H1 (cell line): ENCODE measurements around the gene RNF41. TPM values are rescaled to one million over a fixed set of nuclear protein-coding genes. Genes with fewer than 3 reads are reported as not detected.
A peak's percentile ranks its signal among the peaks of the same experiment; 100 is the strongest.

ENCODE experiments used
- CTCF ChIA-PET: fragments of 300-600 bp; sonication (Branson Sonifier 250); formaldehyde crosslinking; loops from one replicate; lab custom pipeline; 2021; ENCODE audit not compliant: partially characterized antibody; lab: Charles Lee
- POLR2A ChIA-PET: fragments of 300-600 bp; sonication (Branson Sonifier 250); formaldehyde crosslinking; loops from one replicate; lab custom pipeline; 2021; ENCODE audit warnings: inconsistent platforms; ENCODE audit not compliant: partially characterized antibody; lab: Charles Lee
- DNase-seq, 2 experiments: peaks; one replicate each; pipeline versions ENCODE4 v3.0.0 to v3.0.0-alpha.2; 2010 to 2022; ENCODE audit warnings: low spot score in 2 of 2, low read depth in 1 of 2, mixed read lengths in 1 of 2
- FAIRE-seq: peaks from 2 replicates; lab custom pipeline; 2011; peaks lifted over from hg19 to GRCh38; lab: Jason Lieb, UNC
- H2AFZ ChIP-seq: 2 replicates; pipeline ENCODE4 v1.8.1; 2012; ENCODE audit warnings: low read length, inconsistent platforms
- H2AK5ac ChIP-seq: 2 replicates; pipeline ENCODE4 v1.6.1; 2013; ENCODE audit warnings: low read depth, low read length
- H2BK120ac ChIP-seq: replicated peaks from 2 replicates; pipeline ENCODE3; 2013; ENCODE audit warnings: low read depth, low read length, inconsistent platforms
- H2BK12ac ChIP-seq: 2 replicates; pipeline ENCODE4 v1.6.1; 2013; ENCODE audit warnings: low read depth, low read length
- H2BK15ac ChIP-seq: 2 replicates; pipeline ENCODE4 v1.6.1; 2013; ENCODE audit warnings: low read length
- H2BK20ac ChIP-seq: 2 replicates; pipeline ENCODE4 v1.6.1; 2013; ENCODE audit warnings: low read length
- H2BK5ac ChIP-seq: 2 replicates; pipeline ENCODE4 v1.6.1; 2013; ENCODE audit warnings: low read depth, low read length
- H3K14ac ChIP-seq: 2 replicates; pipeline ENCODE4 v1.6.1; 2013; ENCODE audit warnings: inconsistent platforms; ENCODE audit not compliant: insufficient read length
- H3K18ac ChIP-seq: 2 replicates; pipeline ENCODE4 v1.6.1; 2013; ENCODE audit warnings: low read length; ENCODE audit errors: extremely low read depth
- H3K23ac ChIP-seq: 2 replicates; pipeline ENCODE4 v1.6.1; 2013; ENCODE audit warnings: inconsistent platforms; ENCODE audit not compliant: insufficient read length
- H3K23me2 ChIP-seq: 2 replicates; pipeline ENCODE4 v1.6.1; 2013; ENCODE audit warnings: low read depth, low read length
- H3K27ac ChIP-seq: 2 replicates; pipeline ENCODE4 v1.6.1; 2011; ENCODE audit warnings: low read depth, low read length, inconsistent platforms
- H3K27me3 ChIP-seq, 4 experiments: replicated peaks in 1 of 4; 1 replicate in 1 of 4; 2 replicates in 3 of 4; pipeline versions ENCODE4 v1.6.1 to v1.8.1; 2011 to 2013; ENCODE audit warnings: low read length in 3 of 4, mild to moderate bottlenecking in 3 of 4, inconsistent platforms in 2 of 4, mixed read lengths in 2 of 4, moderate library complexity in 1 of 4; ENCODE audit not compliant: control insufficient read depth in 3 of 4, insufficient read depth in 3 of 4; ENCODE audit errors: extremely low read depth in 1 of 4
- H3K36me3 ChIP-seq, 4 experiments: 2 replicates each; pipeline versions ENCODE4 v1.6.1 to v1.8.1; 2011 to 2013; ENCODE audit warnings: mild to moderate bottlenecking in 4 of 4, low read length in 3 of 4, moderate library complexity in 2 of 4, control low read depth in 1 of 4, inconsistent platforms in 1 of 4; ENCODE audit not compliant: insufficient read depth in 4 of 4, control insufficient read depth in 2 of 4
- H3K4ac ChIP-seq: replicated peaks from 2 replicates; pipeline ENCODE3; 2013; ENCODE audit warnings: low read length, low read depth, mixed read lengths, inconsistent platforms; ENCODE audit not compliant: insufficient read length
- H3K4me1 ChIP-seq, 4 experiments: replicated peaks in 1 of 4; 1 replicate in 1 of 4; 2 replicates in 3 of 4; pipeline versions ENCODE4 v1.6.1 to v1.8.1; 2011 to 2013; ENCODE audit warnings: low read length in 3 of 4, inconsistent platforms in 2 of 4, mixed read lengths in 1 of 4; ENCODE audit not compliant: insufficient read depth in 4 of 4, control insufficient read depth in 3 of 4
- H3K4me2 ChIP-seq, 2 experiments: 2 replicates each; pipeline versions ENCODE4 v1.6.1 to v1.8.1; 2011 to 2013; ENCODE audit warnings: low read depth in 2 of 2, low read length in 2 of 2, control low read depth in 1 of 2, inconsistent platforms in 1 of 2, mild to moderate bottlenecking in 1 of 2; ENCODE audit not compliant: insufficient read depth in 1 of 2
- H3K4me3 ChIP-seq, 4 experiments: fragments of 200-600, 300-600 bp in 1 of 4; sonication (generic), shearing (Covaris generic), sonication (Bioruptor Twin) in 1 of 4; 2 replicates each; pipeline versions ENCODE4 v1.5.1 to v1.8.1; 2011 to 2016; ENCODE audit warnings: low read length in 4 of 4, low read depth in 3 of 4, control low read depth in 2 of 4, inconsistent platforms in 2 of 4, mild to moderate bottlenecking in 2 of 4, mixed read lengths in 1 of 4, moderate library complexity in 1 of 4; ENCODE audit not compliant: insufficient read depth in 2 of 4; ENCODE audit errors: extremely low read depth in 1 of 4
- H3K56ac ChIP-seq: replicated peaks from 2 replicates; pipeline ENCODE3; 2013; ENCODE audit warnings: low read depth, mild to moderate bottlenecking, mixed read lengths, low read length, inconsistent platforms; ENCODE audit not compliant: insufficient read length
- H3K79me1 ChIP-seq: 2 replicates; pipeline ENCODE4 v1.6.1; 2013; ENCODE audit warnings: low read depth, low read length, control low read depth
- H3K79me2 ChIP-seq, 2 experiments: 2 replicates each; pipeline versions ENCODE4 v1.6.1 to v1.8.1; 2012 to 2013; ENCODE audit warnings: low read length in 2 of 2, mild to moderate bottlenecking in 2 of 2, inconsistent platforms in 1 of 2; ENCODE audit not compliant: insufficient read depth in 2 of 2, control insufficient read depth in 1 of 2
- H3K9ac ChIP-seq, 4 experiments: replicated peaks in 1 of 4; 1 replicate in 1 of 4; 2 replicates in 3 of 4; pipeline versions ENCODE4 v1.6.1 to v1.8.1; 2011 to 2013; ENCODE audit warnings: low read depth in 3 of 4, low read length in 3 of 4, control low read depth in 2 of 4, mild to moderate bottlenecking in 2 of 4, moderate library complexity in 2 of 4, inconsistent platforms in 1 of 4; ENCODE audit errors: extremely low read depth in 1 of 4
- H3K9me3 ChIP-seq, 2 experiments: 2 replicates each; pipeline versions ENCODE4 v1.6.1 to v1.8.1; 2012 to 2013; ENCODE audit warnings: mild to moderate bottlenecking in 2 of 2, moderate library complexity in 2 of 2, control low read depth in 1 of 2, inconsistent platforms in 1 of 2, low read depth in 1 of 2, low read length in 1 of 2, mixed read lengths in 1 of 2; ENCODE audit not compliant: insufficient read depth in 2 of 2
- H4K20me1 ChIP-seq, 2 experiments: replicated peaks in 1 of 2; 2 replicates each; pipeline versions ENCODE3 to v1.8.1; 2011 to 2013; ENCODE audit warnings: inconsistent platforms in 2 of 2, low read length in 2 of 2, mild to moderate bottlenecking in 1 of 2; ENCODE audit not compliant: insufficient read depth in 2 of 2, control insufficient read depth in 1 of 2
- H4K5ac ChIP-seq: 2 replicates; pipeline ENCODE4 v1.6.1; 2013; ENCODE audit warnings: low read length, low read depth, mixed read lengths, inconsistent platforms; ENCODE audit not compliant: insufficient read length
- H4K8ac ChIP-seq: 2 replicates; pipeline ENCODE4 v1.8.0; 2013; ENCODE audit warnings: mild to moderate bottlenecking, moderate library complexity, low read length, inconsistent platforms; ENCODE audit not compliant: insufficient read depth; ENCODE audit errors: extremely low read depth
- H4K91ac ChIP-seq: replicated peaks from 2 replicates; pipeline ENCODE3; 2013; ENCODE audit warnings: low read length, mixed read lengths, inconsistent platforms; ENCODE audit not compliant: insufficient read length
- ASH2L ChIP-seq: fragments of 200-600, 300-600 bp; sonication (generic); IDR thresholded peaks from one replicate; pipeline ENCODE4 v1.7.1; 2017; ENCODE audit warnings: low read length
- BACH1 ChIP-seq: IDR thresholded peaks from 2 replicates; pipeline ENCODE4 v1.6.1; 2012; ENCODE audit warnings: low read length, improper control_type of control experiment
- BCL11A ChIP-seq, 2 experiments: IDR thresholded peaks; one replicate each; pipeline ENCODE4 v1.6.1; 2011; ENCODE audit warnings: low read depth in 2 of 2, low read length in 2 of 2, mild to moderate bottlenecking in 2 of 2
- JUN ChIP-seq: IDR thresholded peaks from 2 replicates; pipeline ENCODE4 v1.6.1; 2011; ENCODE audit warnings: low read depth, mild to moderate bottlenecking, improper control_type of control experiment, low read length
- KDM1A ChIP-seq: fragments of 200-600, 300-600 bp; sonication (generic); IDR thresholded peaks from 2 replicates; pipeline ENCODE4 v1.7.1; 2016; ENCODE audit warnings: mild to moderate bottlenecking, low read length, borderline replicate concordance
- MAFK ChIP-seq: IDR thresholded peaks from 2 replicates; pipeline ENCODE4 v1.6.1; 2012; ENCODE audit warnings: low read depth, mild to moderate bottlenecking, improper control_type of control experiment, low read length
- POLR2AphosphoS5 ChIP-seq: IDR thresholded peaks from 2 replicates; pipeline ENCODE4 v1.6.1; 2011; ENCODE audit warnings: low read depth, low read length
- RNF2 ChIP-seq: fragments of 200-900, 300-1000 bp; sonication (generic); IDR thresholded peaks from 2 replicates; pipeline ENCODE4 v1.7.1; 2016; ENCODE audit warnings: borderline replicate concordance, low read depth, mild to moderate bottlenecking, antibody characterized with exemption, low read length; ENCODE audit not compliant: poor library complexity, severe bottlenecking; ENCODE audit errors: missing control alignments
- SP1 ChIP-seq: IDR thresholded peaks from 2 replicates; pipeline ENCODE4 v1.6.1; 2011; ENCODE audit warnings: low read depth, low read length
- SUZ12 ChIP-seq: fragments of 200-600 bp; sonication (generic); IDR thresholded peaks from 2 replicates; pipeline ENCODE4 v1.6.1; 2012; ENCODE audit warnings: mild to moderate bottlenecking, inconsistent platforms, low read length, moderate library complexity, mixed read lengths
- WGBS, 2 experiments: shearing (Covaris generic) in 1 of 2; methylation state at CpG; one replicate each; pipeline versions ENCODE4 v1.1.6 to v1.1.7; 2013 to 2015; ENCODE audit warnings: low lambda C conversion rate in 2 of 2, mixed read lengths in 2 of 2, inconsistent platforms in 1 of 2, low coverage in 1 of 2, missing lambda C conversion rate in 1 of 2; ENCODE audit not compliant: insufficient replicate concordance in 2 of 2, insufficient coverage in 1 of 2, insufficient read length in 1 of 2; ENCODE audit errors: extremely low coverage in 1 of 2, missing lambda C conversion rate in 1 of 2; 5-methylcytosine and 5-hydroxymethylcytosine counted together
- polyA plus RNA-seq, 7 experiments: library from polyadenylated mRNA; depleted of rRNA in 3 of 7; stranded (reverse) in 5 of 7; unstranded in 2 of 7; fragments of >200 nt in 5 of 7; fragments of 200-250 nt in 2 of 7; gene quantifications; 1 replicate in 5 of 7; 2 replicates in 1 of 7; 4 replicates in 1 of 7; pipeline versions ENCODE4 v1.2.1 to v1.2.3, GENCODE V29; 2011 to 2013; ENCODE audit warnings: missing spikeins in 2 of 7, mixed read lengths in 2 of 7
- total RNA-seq: library from RNA; stranded (reverse); fragmentation: NEBNext Ultra II Directional; extraction: Animal tissue kit (Norgen Biotek cat#: 25700); gene quantifications from 2 replicates; pipeline ENCODE4 v1.2.1, GENCODE V29; 2021
- TF ChIP-seq, protein P1 (sequence below): IDR thresholded peaks from 2 replicates; pipeline ENCODE4 v1.6.1; 2012; ENCODE audit warnings: low read length, inconsistent platforms

The RNF41 gene
- total and polyA plus RNA-seq, 2 of the 8 experiments (the other 6 are each of a cell fraction or from before 2014, with no cell fraction given), result 55.5 to 98.6 TPM

DNA sequence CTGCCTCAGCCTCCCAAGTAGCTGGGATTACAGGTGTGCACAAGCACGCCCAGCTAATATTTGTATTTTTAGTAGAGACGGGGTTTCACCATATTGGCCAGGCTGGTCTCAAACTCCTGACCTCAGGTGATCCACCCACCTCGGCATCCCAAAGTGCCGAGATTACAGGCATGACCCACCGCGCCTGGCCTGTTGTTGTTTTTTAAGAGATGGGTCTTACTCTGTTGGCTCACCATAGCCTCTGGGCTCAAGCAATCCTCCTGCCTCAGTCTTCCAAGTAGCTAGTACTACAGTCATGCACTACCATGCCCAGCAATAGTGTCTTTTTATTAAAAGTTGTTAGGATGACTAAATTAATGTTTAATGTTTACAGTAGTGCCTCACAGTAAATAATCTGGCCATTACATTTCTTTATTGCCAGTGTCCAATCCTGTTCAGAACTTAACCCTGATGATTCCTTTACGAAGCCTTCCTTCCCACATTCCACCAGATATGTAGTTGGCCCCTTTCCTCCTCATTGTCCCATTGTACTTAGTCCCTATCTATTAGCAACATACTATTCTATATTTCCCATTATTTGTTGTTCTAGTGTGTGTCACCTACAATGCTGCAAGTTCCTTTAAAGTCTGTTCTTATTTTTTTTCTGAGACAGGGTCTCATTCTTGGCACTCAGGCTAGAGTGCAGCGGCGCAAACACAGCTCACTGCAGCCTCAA, 23.6 kb downstream of the RNF41 start:
- DNase-seq, result no peak
- H2BK5ac ChIP-seq, result no peak overlapping the region
- H3K36me3 ChIP-seq, result no peaks in the 10 kb centered on the region
- H4K91ac ChIP-seq, result no peak overlapping the region
- no peak for FAIRE-seq
- H4K5ac ChIP-seq, result no peak overlapping the region
- no peaks in the 10 kb centered on the region for H3K79me2 ChIP-seq
- CTCF ChIA-PET, result interaction anchor here (0.8 to 12.3 kb wide), 13 partner anchors 8 to 119 kb away, joined by 3 to 111 read pairs (median 3); partner anchors contain the start of genes COQ10A, RNF41 and SMARCC2
- no peak overlapping the region for H2BK15ac ChIP-seq
- 0 out of 2 replicates have a peak overlapping the region, but pooled peaks have one; percentile 53 for H2AK5ac ChIP-seq
- H3K4me2 ChIP-seq, result no peak overlapping the region
- no peak overlapping the region for H3K4me3 ChIP-seq
- H2AFZ ChIP-seq, result no peak overlapping the region
- peak overlapping the region; percentile 68; the same call in 1 of the 2 replicates for H2BK12ac ChIP-seq
- H3K9ac ChIP-seq, result no peak overlapping the region
- no peaks in the 10 kb centered on the region for H3K4me1 ChIP-seq
- no peak overlapping the region for H3K18ac ChIP-seq
- no peaks in the 10 kb centered on the region for H3K27me3 ChIP-seq
- no peaks in the 10 kb centered on the region for H3K79me1 ChIP-seq
- H3K56ac ChIP-seq, result no peak overlapping the region
- H2BK120ac ChIP-seq, result no peak overlapping the region
- no peak overlapping the region for H3K14ac ChIP-seq
- no peak overlapping the region for H3K27ac ChIP-seq
- H4K8ac ChIP-seq, result no peak overlapping the region
- POLR2A ChIA-PET, result interaction anchor here (0.9 to 17.4 kb wide), 12 partner anchors 8 to 103 kb away, joined by 3 to 203 read pairs (median 4); partner anchors contain the start of genes ANKRD52, MYL6, RNF41 and RPL41
- H3K9me3 ChIP-seq, result no peaks in the 10 kb centered on the region
- H4K20me1 ChIP-seq, result no peaks in the 10 kb centered on the region
- no peak overlapping the region for H3K23ac ChIP-seq
- no peak overlapping the region for H3K4ac ChIP-seq
- no peaks in the 10 kb centered on the region for H3K23me2 ChIP-seq
- H2BK20ac ChIP-seq, result no peak overlapping the region
- 92% methylated on average over 9 of the region's 9 CpGs; no CpG with 5 or more reads in 1 of the 2 experiments for WGBS, 2 experiments
- TF ChIP-seq SUZ12 (no peak), ASH2L (no peak), BACH1 (no peak), JUN (no peak), KDM1A (no peak), POLR2AphosphoS5 (no peak), MAFK (no peak), SP1 (no peak), RNF2 (no peak), BCL11A (IDR thresholded peaks at IDR 0.05; ENCODE audit: low read depth in 2 of 2, low read length in 2 of 2) (no peak)
- TF ChIP-seq, protein P1, sequence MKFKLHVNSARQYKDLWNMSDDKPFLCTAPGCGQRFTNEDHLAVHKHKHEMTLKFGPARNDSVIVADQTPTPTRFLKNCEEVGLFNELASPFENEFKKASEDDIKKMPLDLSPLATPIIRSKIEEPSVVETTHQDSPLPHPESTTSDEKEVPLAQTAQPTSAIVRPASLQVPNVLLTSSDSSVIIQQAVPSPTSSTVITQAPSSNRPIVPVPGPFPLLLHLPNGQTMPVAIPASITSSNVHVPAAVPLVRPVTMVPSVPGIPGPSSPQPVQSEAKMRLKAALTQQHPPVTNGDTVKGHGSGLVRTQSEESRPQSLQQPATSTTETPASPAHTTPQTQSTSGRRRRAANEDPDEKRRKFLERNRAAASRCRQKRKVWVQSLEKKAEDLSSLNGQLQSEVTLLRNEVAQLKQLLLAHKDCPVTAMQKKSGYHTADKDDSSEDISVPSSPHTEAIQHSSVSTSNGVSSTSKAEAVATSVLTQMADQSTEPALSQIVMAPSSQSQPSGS, result no peak
